HepG2 (cell line): ENCODE data around the gene CACNA1G. TPM values are rescaled to one million over a fixed set of nuclear protein-coding genes. Genes with fewer than 3 reads are reported as not detected.

ENCODE experiments used
- CEBPG ChIP-seq: IDR thresholded peaks from 2 replicates; pipeline ENCODE4 v1.6.1; 2016
- EED ChIP-seq: sonication (generic); formaldehyde crosslinking; IDR thresholded peaks from 2 replicates; pipeline ENCODE4 v1.5.0; 2020; ENCODE audit warnings: mild to moderate bottlenecking, missing genetic modification reagents
- EP300 ChIP-seq, 3 experiments: sonication (generic) in 1 of 3; formaldehyde crosslinking in 1 of 3; IDR thresholded peaks; 2 replicates each; pipeline versions ENCODE4 v1.5.1 to v1.6.1; 2011 to 2020; ENCODE audit warnings: low read depth in 2 of 3, low read length in 2 of 3, borderline replicate concordance in 1 of 3, improper control_type of control experiment in 1 of 3, mild to moderate bottlenecking in 1 of 3, missing genetic modification reagents in 1 of 3, moderate library complexity in 1 of 3
- ETV6 ChIP-seq: sonication (generic); formaldehyde crosslinking; conservative IDR thresholded peaks from 2 replicates; pipeline ENCODE4 v1.4.0; 2020; ENCODE audit warnings: missing genetic modification reagents
- KDM4B ChIP-seq: sonication (generic); formaldehyde crosslinking; IDR thresholded peaks from 2 replicates; pipeline ENCODE4 v1.4.0; 2020; ENCODE audit warnings: missing genetic modification reagents
- KLF13 ChIP-seq: sonication (generic); formaldehyde crosslinking; IDR thresholded peaks from 2 replicates; pipeline ENCODE4 v1.4.0; 2020; ENCODE audit warnings: mild to moderate bottlenecking, missing genetic modification reagents
- MTERF4 ChIP-seq: sonication (generic); formaldehyde crosslinking; IDR thresholded peaks from 2 replicates; pipeline ENCODE4 v1.8.0; 2023; ENCODE audit warnings: mild to moderate bottlenecking, missing genetic modification reagents
- MTF1 ChIP-seq: sonication (generic); formaldehyde crosslinking; IDR thresholded peaks from 2 replicates; pipeline ENCODE4 v1.5.0; 2020; ENCODE audit warnings: missing genetic modification reagents
- NFATC3 ChIP-seq: sonication (generic); formaldehyde crosslinking; IDR thresholded peaks from 2 replicates; pipeline ENCODE4 v1.5.1; 2020; ENCODE audit warnings: mild to moderate bottlenecking, missing genetic modification reagents
- NR0B2 ChIP-seq: sonication (generic); formaldehyde crosslinking; IDR thresholded peaks from 2 replicates; pipeline ENCODE4 v1.4.0; 2020; ENCODE audit warnings: mild to moderate bottlenecking, missing genetic modification reagents
- PAWR ChIP-seq: sonication (generic); formaldehyde crosslinking; IDR thresholded peaks from 2 replicates; pipeline ENCODE4 v1.4.0; 2020; ENCODE audit warnings: missing genetic modification reagents, mild to moderate bottlenecking, borderline replicate concordance
- PPARG ChIP-seq: conservative IDR thresholded peaks from 2 replicates; pipeline ENCODE4 v1.6.1; 2016; ENCODE audit warnings: missing biosample characterization, missing genetic modification reagents
- XBP1 ChIP-seq: sonication (generic); formaldehyde crosslinking; IDR thresholded peaks from 2 replicates; pipeline ENCODE4 v1.5.0; 2020; ENCODE audit warnings: missing genetic modification reagents
- ZBTB7B ChIP-seq: sonication (generic); formaldehyde crosslinking; IDR thresholded peaks from 2 replicates; pipeline ENCODE4 v1.4.0; 2020; ENCODE audit warnings: missing genetic modification reagents
- ZNF331 ChIP-seq: sonication (generic); formaldehyde crosslinking; IDR thresholded peaks from 2 replicates; pipeline ENCODE4 v1.4.0; 2020; ENCODE audit warnings: missing genetic modification reagents
- ZNF33B ChIP-seq: sonication (generic); formaldehyde crosslinking; IDR thresholded peaks from 2 replicates; pipeline ENCODE4 v1.5.1; 2020; ENCODE audit warnings: mild to moderate bottlenecking, missing genetic modification reagents
- ZNF513 ChIP-seq: sonication (generic); formaldehyde crosslinking; conservative IDR thresholded peaks from 2 replicates; pipeline ENCODE4 v1.5.0; 2020; ENCODE audit warnings: missing genetic modification reagents
- ZNF564 ChIP-seq: sonication (generic); formaldehyde crosslinking; IDR thresholded peaks from 2 replicates; pipeline ENCODE4 v1.8.1; 2023; ENCODE audit warnings: mild to moderate bottlenecking, missing genetic modification reagents
- ZNF687 ChIP-seq: sonication (generic); formaldehyde crosslinking; IDR thresholded peaks from 2 replicates; pipeline ENCODE4 v1.5.1; 2020; ENCODE audit warnings: mild to moderate bottlenecking, missing genetic modification reagents, moderate library complexity
- ZNF788 ChIP-seq: sonication (generic); formaldehyde crosslinking; IDR thresholded peaks from 2 replicates; pipeline ENCODE4 v1.5.0; 2020; ENCODE audit warnings: mild to moderate bottlenecking, missing genetic modification reagents, borderline replicate concordance
- ZNF879 ChIP-seq: sonication (generic); formaldehyde crosslinking; IDR thresholded peaks from 2 replicates; pipeline ENCODE4 v1.8.1; 2023; ENCODE audit warnings: missing genetic modification reagents
- polyA plus RNA-seq, 8 experiments: library from polyadenylated mRNA; depleted of rRNA in 3 of 8; stranded (reverse) in 7 of 8; unstranded in 1 of 8; fragments of >200 nt; fragmentation: Illumina TruSeq in 4 of 8; extraction: Trizol in 4 of 8; gene quantifications; 2 replicates each; pipeline versions ENCODE4 v1.2.1 to v1.2.3, GENCODE V29; 2011 to 2016; ENCODE audit warnings: low read depth in 4 of 8, missing spikeins in 1 of 8, mixed read lengths in 1 of 8; ENCODE audit not compliant: insufficient read depth in 1 of 8
- total RNA-seq, 5 experiments: library from RNA; depleted of rRNA; stranded (reverse); fragments of >200 nt; fragmentation: Illumina TruSeq; extraction: Trizol; gene quantifications; 2 replicates each; pipeline ENCODE4 v1.2.3, GENCODE V29; 2016; ENCODE audit warnings: low read depth in 1 of 5

CACNA1G gene
- total and polyA plus RNA-seq, 2 of the 13 experiments (the other 11 are each of a cell fraction or from before 2014, with no cell fraction given), result 0.02 TPM; not detected in 1

- TF ChIP-seq ZNF687 (no peak), ZNF331 (CRISPR knock-in tag) (peak; percentile 85), NFATC3 (CRISPR knock-in tag) (0 out of 2 replicates have a peak, but pooled peaks have one; percentile 63), CEBPG (CRISPR knock-in tag) (peak; percentile 89), MTERF4 (peak; percentile 86; the same call in 1 of the 2 replicates), PPARG (peak; percentile 51; the same call in 1 of the 2 replicates), ZNF879 (CRISPR knock-in tag) (0 out of 2 replicates have a peak, but pooled peaks have one; percentile 0), KLF13 (CRISPR knock-in tag) (no peak), EED (CRISPR knock-in tag) (no peak), ETV6 (CRISPR knock-in tag) (peak; percentile 32; the same call in 1 of the 2 replicates), ZNF788 (peak; percentile 72; the same call in 1 of the 2 replicates), ZNF564 (peak; percentile 69; the same call in 1 of the 2 replicates), PAWR (CRISPR knock-in tag) (0 out of 2 replicates have a peak, but pooled peaks have one; percentile 2), MTF1 (CRISPR knock-in tag) (no peak), ZBTB7B (peak; percentile 81), KDM4B (peak; percentile 58; the same call in 1 of the 2 replicates), EP300 (IDR thresholded peaks at IDR 0.05; ENCODE audit: low read depth in 2 of 2, low read length in 2 of 2) (peak in 1 of 2 experiments; percentile 66; a peak in 1 of 4 replicates), EP300 (CRISPR knock-in tag; IDR thresholded peaks at IDR 0.05; ENCODE audit: borderline replicate concordance) (peak; percentile 54), NR0B2 (no peak), ZNF513 (CRISPR knock-in tag) (no peak), ZNF33B (CRISPR knock-in tag) (peak; percentile 81; the same call in 1 of the 2 replicates), XBP1 (CRISPR knock-in tag) (no peak)
These were observed 73.9 kb downstream of the CACNA1G start, which contains the start of gene ABCC3 (continued) for GRCh38 chr17:50634224-50634914.
